ENCODE measurements around the gene OR52E8.

The OR52E8 gene

DNA sequence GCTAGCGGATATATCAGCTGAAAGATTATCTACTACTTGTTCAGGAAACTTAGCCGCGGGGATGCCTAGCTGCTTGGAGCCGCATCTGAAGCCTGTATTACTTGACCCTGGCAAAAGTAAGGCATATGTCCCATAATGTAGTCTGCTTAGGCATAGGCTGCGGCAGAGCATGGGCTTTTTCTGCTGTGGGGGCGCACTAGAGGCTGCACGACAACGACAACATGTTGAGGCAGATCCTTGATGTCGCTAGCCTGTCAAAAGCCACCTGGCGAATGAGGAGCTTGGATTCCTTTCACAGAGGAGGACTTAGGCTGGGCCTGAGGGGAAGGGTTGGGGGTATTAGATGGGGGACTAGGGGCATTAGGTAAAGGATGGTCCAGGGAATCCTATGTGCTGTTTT, 49.9 kb downstream of the OR52E8 start:
- DNase-seq: no peak
